Suprapubic skin (tissue), 4 donors: ENCODE measurements around the gene PALB2. TPM values are rescaled to one million over a fixed set of nuclear protein-coding genes. Genes with fewer than 3 reads are reported as not detected.
A peak's percentile ranks its signal among the peaks of the same experiment; 100 is the strongest.

Experiments used
- DNase-seq, 2 donors: peaks; one replicate each; pipeline ENCODE4 v3.0.0-alpha.2; 2019; ENCODE audit warnings: low spot score in 2 of 2
- H3K27ac ChIP-seq: fragments of 200-600 bp; sonication (generic); one replicate; pipeline ENCODE4 v1.5.1; 2019
- H3K27me3 ChIP-seq: fragments of 200-600 bp; sonication (generic); one replicate; pipeline ENCODE4 v1.5.1; 2019
- H3K36me3 ChIP-seq: fragments of 200-600 bp; sonication (generic); one replicate; pipeline ENCODE4 v1.5.1; 2019
- H3K4me1 ChIP-seq: fragments of 200-600 bp; sonication (generic); one replicate; pipeline ENCODE4 v1.5.1; 2019
- H3K4me3 ChIP-seq: fragments of 200-600 bp; sonication (generic); one replicate; pipeline ENCODE4 v1.5.1; 2019; ENCODE audit warnings: mild to moderate bottlenecking
- H3K9me3 ChIP-seq: fragments of 200-600 bp; sonication (generic); one replicate; pipeline ENCODE4 v1.5.1; 2019
- EP300 ChIP-seq: sonication (generic); formaldehyde crosslinking; IDR thresholded peaks from one replicate; pipeline ENCODE4 v1.6.1; 2017; ENCODE audit warnings: antibody characterized with exemption
- POLR2A ChIP-seq, 2 donors: fragments of 450-650 bp; IDR thresholded peaks; one replicate each; pipeline ENCODE4 v1.6.1; 2017; ENCODE audit warnings: antibody characterized with exemption in 2 of 2, mild to moderate bottlenecking in 2 of 2, moderate library complexity in 2 of 2
- POLR2AphosphoS5 ChIP-seq, 3 donors: sonication (generic); formaldehyde crosslinking; IDR thresholded peaks; one replicate each; pipeline ENCODE4 v1.6.1; 2017; ENCODE audit warnings: antibody characterized with exemption in 3 of 3
- WGBS: methylation state at CpG from one replicate; pipeline ENCODE4 v1.1.5; 2018; 5-methylcytosine and 5-hydroxymethylcytosine counted together
- total RNA-seq, 4 donors: library from RNA; depleted of rRNA; stranded (reverse); fragments of >200 nt; gene quantifications; one replicate each; pipeline ENCODE4 v1.1.0, GENCODE V29; 2016
- TF ChIP-seq, protein P1 (sequence below), 2 donors: fragments of 200-600 bp in 1 of 2; fragments of 450-650 bp in 1 of 2; sonication (generic) in 1 of 2; IDR thresholded peaks; one replicate each; pipeline ENCODE4 v1.5.1; 2016 to 2019; ENCODE audit warnings: antibody characterized with exemption in 2 of 2, mild to moderate bottlenecking in 1 of 2, moderate library complexity in 1 of 2

Gene PALB2
- total RNA-seq, 4 donors from 2014 or later: 11.8 to 16.8 (median 15.8) TPM

DNA sequence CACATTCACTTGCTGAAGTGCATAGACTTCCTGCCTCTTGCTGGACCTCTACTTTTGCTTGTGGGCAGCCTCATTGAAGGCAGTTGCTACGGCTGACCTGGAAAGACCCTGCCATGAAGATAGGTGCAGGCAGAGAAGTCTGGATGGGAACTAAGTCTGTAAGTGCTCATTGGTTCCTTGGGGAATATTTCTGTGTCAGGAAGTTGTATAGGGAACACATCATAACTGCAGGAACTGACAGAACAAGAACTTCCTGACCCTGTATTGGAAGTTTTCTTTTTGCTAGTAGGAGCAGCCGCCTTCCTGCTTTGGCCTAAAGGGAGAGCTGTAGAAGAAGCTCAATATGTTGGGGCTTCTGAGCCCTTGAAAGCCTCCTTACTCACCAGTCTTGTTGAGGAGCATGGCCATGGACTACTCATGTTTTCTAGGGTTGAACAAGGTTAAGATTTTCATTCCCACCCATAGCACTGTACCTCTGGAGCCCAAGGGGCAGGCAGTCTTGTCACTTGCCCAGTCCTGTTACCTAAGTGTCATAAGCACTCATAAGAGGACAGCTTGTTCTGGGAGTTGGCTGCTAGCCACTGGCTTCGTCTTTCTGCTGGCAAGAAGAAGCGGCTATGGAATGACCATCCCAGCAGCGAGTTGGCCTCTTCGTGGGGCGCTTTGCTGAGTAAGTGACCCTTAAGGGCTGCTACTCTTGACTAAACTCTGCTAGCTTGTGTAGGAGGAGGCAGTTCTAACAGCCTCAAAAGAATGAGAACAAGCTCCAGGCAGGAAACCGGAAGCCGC lies 76.3 kb downstream of the PALB2 start:
- Histone ChIP-seq H3K27me3 (no peaks in the 10 kb centered on the region), H3K36me3 (peaks cover 88% of the 10 kb centered on the region), H3K9me3 (no peaks in the 10 kb centered on the region), H3K27ac (peak overlapping the region; percentile 21), H3K4me1 (peaks cover 6% of the 10 kb centered on the region), H3K4me3 (no peak overlapping the region)
- no peak for DNase-seq
- TF ChIP-seq, protein P1, sequence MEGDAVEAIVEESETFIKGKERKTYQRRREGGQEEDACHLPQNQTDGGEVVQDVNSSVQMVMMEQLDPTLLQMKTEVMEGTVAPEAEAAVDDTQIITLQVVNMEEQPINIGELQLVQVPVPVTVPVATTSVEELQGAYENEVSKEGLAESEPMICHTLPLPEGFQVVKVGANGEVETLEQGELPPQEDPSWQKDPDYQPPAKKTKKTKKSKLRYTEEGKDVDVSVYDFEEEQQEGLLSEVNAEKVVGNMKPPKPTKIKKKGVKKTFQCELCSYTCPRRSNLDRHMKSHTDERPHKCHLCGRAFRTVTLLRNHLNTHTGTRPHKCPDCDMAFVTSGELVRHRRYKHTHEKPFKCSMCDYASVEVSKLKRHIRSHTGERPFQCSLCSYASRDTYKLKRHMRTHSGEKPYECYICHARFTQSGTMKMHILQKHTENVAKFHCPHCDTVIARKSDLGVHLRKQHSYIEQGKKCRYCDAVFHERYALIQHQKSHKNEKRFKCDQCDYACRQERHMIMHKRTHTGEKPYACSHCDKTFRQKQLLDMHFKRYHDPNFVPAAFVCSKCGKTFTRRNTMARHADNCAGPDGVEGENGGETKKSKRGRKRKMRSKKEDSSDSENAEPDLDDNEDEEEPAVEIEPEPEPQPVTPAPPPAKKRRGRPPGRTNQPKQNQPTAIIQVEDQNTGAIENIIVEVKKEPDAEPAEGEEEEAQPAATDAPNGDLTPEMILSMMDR (IDR thresholded peaks at IDR 0.05): no peak
- TF ChIP-seq POLR2AphosphoS5 (IDR thresholded peaks at IDR 0.05): no peak
- TF ChIP-seq EP300: no peak
- TF ChIP-seq POLR2A (IDR thresholded peaks at IDR 0.05): no peak
- WGBS: 93% methylated on average over 9 of the region's 9 CpGs

DNA sequence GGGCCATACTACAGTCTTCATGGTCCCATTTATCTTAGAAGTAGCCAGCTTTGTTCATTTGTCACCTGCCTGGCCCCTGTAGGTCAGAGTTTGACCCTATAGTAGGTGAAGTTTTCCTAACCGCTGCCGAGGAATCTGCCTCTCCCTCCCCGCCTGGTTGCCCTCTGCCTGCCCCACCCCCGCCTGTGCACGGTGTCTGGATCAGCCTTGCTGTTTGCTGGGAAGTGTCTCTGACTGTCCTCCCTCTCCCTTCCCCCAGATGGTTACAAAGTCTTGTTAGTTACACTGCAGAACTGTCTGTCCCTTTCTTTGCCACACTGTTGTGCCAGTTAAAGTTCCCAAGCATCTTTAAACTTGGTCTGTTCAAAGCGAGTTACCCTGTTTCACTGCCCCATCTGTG lies 77.9 kb downstream of the PALB2 start:
- H3K36me3 ChIP-seq: peaks cover 76% of the 10 kb centered on the region

DNA sequence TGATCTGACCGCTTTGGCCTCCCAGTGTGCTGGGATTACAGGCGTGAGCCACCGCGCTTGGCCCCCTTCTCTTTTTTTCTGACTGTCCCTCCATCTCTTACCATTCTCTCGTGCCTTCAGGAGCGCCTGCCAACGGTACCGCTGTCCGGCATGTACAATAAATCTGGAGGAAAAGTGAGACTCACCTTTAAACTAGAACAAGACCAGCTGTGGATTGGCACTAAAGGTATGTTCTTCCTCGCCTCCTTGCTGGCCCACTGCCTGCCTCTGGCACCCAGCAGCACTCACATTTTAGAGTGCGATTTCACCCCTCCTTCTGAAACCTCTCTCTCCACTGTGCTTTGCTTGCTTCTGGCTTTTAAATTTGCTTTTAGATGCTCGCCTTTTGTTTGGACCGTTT lies 78.6 kb downstream of the PALB2 start:
- Histone ChIP-seq H3K4me3 (no peak overlapping the region), H3K4me1 (peaks cover 20% of the 10 kb centered on the region), H3K9me3 (no peaks in the 10 kb centered on the region), H3K27ac (no peak overlapping the region), H3K36me3 (peaks cover 69% of the 10 kb centered on the region), H3K27me3 (no peaks in the 10 kb centered on the region)
- 89% methylated on average over 13 of the region's 13 CpGs for WGBS
- TF ChIP-seq, protein P1 (IDR thresholded peaks at IDR 0.05): no peak
- TF ChIP-seq POLR2AphosphoS5 (IDR thresholded peaks at IDR 0.05) (no peak), POLR2A (IDR thresholded peaks at IDR 0.05) (no peak), EP300 (no peak)
- no peak for DNase-seq

More for the DNA sequence above, 77.9 kb downstream of the PALB2 start:
- Histone ChIP-seq H3K27me3 (no peaks in the 10 kb centered on the region), H3K4me1 (peaks cover 17% of the 10 kb centered on the region), H3K9me3 (no peaks in the 10 kb centered on the region), H3K27ac (no peak overlapping the region), H3K4me3 (no peak overlapping the region)
- WGBS: 90% methylated on average over 6 of the region's 6 CpGs
- TF ChIP-seq, protein P1 (IDR thresholded peaks at IDR 0.05): no peak
- TF ChIP-seq EP300: no peak
- TF ChIP-seq POLR2A (IDR thresholded peaks at IDR 0.05): no peak
- no peak for TF ChIP-seq POLR2AphosphoS5 (IDR thresholded peaks at IDR 0.05)
- no peak for DNase-seq

DNA sequence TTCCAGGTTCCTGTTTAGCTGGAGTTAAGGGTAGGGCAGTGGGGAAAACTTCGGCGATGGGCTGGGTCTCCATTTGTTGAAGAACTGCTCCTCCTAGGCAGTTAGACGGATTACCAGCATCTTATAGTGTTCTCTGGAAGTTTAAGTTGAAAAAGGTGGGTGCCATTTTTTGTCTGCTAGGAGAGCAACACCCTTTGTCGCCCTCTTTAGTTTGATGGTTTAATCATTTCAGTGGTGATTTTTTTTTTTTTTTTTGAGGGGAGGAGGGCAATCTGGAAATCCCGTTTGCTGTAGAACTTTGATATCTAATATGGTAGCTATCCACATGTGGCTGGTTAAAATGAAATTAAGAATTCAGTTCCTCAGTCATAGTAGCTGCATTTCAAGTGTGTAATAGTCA lies 79.5 kb downstream of the PALB2 start:
- H3K27ac ChIP-seq: no peak overlapping the region
- H3K9me3 ChIP-seq: no peaks in the 10 kb centered on the region
- WGBS: 79% methylated on average over 5 of the region's 5 CpGs
- H3K27me3 ChIP-seq: no peaks in the 10 kb centered on the region
- H3K4me3 ChIP-seq: no peak overlapping the region
- no peak for DNase-seq
- peaks cover 24% of the 10 kb centered on the region for H3K4me1 ChIP-seq
- peaks cover 60% of the 10 kb centered on the region for H3K36me3 ChIP-seq
- TF ChIP-seq POLR2AphosphoS5 (IDR thresholded peaks at IDR 0.05): no peak

DNA sequence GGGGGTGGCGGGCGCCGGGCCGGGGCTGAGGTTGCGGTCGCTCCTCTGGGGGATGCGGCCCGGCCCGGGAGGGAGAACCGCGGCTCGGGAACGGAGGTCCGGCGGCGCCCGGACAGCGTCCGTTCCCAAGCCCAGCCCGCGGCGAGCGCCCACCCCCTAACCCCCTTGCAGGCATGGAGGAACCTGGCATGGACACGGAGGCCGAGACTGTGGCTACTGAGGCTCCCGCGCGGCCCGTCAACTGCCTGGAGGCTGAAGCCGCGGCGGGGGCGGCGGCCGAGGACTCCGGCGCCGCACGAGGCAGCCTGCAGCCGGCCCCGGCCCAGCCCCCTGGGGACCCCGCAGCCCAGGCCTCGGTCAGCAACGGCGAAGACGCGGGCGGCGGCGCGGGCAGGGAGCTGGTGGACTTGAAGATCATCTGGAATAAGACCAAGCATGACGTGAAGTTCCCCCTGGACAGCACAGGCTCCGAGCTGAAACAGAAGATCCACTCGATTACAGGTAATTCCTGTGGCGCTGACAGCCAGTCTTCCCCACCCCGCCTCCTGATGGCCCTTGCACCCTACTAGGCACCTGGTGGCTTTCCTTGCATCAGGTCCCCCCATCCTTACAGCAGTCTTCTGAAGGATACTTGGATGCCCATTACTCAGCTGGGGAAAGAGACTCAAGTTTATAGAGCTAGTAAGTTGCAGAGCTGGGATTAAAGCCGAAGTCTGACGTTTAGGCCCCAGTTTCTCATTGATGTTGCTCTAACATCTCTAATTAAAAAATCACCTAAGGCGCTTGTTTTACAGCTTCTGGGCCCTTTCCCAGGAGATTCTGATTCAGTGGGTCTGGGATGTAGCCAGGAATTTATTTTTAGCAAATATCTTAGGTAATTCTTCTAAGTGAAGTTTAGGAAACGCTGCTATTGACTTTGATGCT lies 83.1 kb downstream of the PALB2 start:
- Histone ChIP-seq H3K9me3 (no peaks in the 10 kb centered on the region), H3K36me3 (peaks cover 27% of the 10 kb centered on the region), H3K4me3 (peak overlapping the region; percentile 99), H3K4me1 (peaks cover 21% of the 10 kb centered on the region), H3K27ac (peak overlapping the region; percentile 96), H3K27me3 (no peaks in the 10 kb centered on the region)
- DNase-seq: peak in 1 of 2 donors; percentile 74
- 2% methylated on average over 26 of the region's 60 CpGs for WGBS
- TF ChIP-seq POLR2A (IDR thresholded peaks at IDR 0.05): peak in 1 of 2 donors; percentile 18
- TF ChIP-seq, protein P1 (IDR thresholded peaks at IDR 0.05): no peak
- TF ChIP-seq POLR2AphosphoS5 (IDR thresholded peaks at IDR 0.05): no peak
